Measurements from ENCODE around the gene NCKAP5. TPM values are rescaled to one million over a fixed set of nuclear protein-coding genes. Genes with fewer than 3 reads are reported as not detected.

NCKAP5 gene
- total RNA-seq, 1 donor from 2014 or later = 27.9 TPM

- peaks cover 11% of the 10 kb centered on the region for H3K36me3 Mint-ChIP-seq (ENCODE audit: low read depth)
- H3K4me1 Mint-ChIP-seq = no peaks in the 10 kb centered on the region
- H3K9me3 Mint-ChIP-seq = no peaks in the 10 kb centered on the region
- TF ChIP-seq CTCF (conservative IDR thresholded peaks at IDR 0.05) = no peak
- peak overlapping the region; percentile 2 for H3K27ac Mint-ChIP-seq (ENCODE audit: unreplicated experiment)
- H3K27me3 Mint-ChIP-seq (ENCODE audit: low read depth) = no peaks in the 10 kb centered on the region
- no peak for DNase-seq (ENCODE audit: low read depth, low spot score)
- no peak overlapping the region for H3K4me3 Mint-ChIP-seq
Observed at GRCh38 chr2:132725748-132726147, 842.5 kb downstream of the NCKAP5 start.

GRCh38 chr2:132725148-132725547, 843.1 kb downstream of the NCKAP5 start:
- Mint-ChIP-seq H3K4me3 (no peak overlapping the region), H3K9me3 (no peaks in the 10 kb centered on the region), H3K27me3 (ENCODE audit: low read depth) (no peaks in the 10 kb centered on the region), H3K27ac (ENCODE audit: unreplicated experiment) (peak overlapping the region; percentile 2), H3K36me3 (ENCODE audit: low read depth) (peaks cover 11% of the 10 kb centered on the region), H3K4me1 (no peaks in the 10 kb centered on the region)
- TF ChIP-seq CTCF (conservative IDR thresholded peaks at IDR 0.05) = no peak
- no peak for DNase-seq (ENCODE audit: low read depth, low spot score)

DNA sequence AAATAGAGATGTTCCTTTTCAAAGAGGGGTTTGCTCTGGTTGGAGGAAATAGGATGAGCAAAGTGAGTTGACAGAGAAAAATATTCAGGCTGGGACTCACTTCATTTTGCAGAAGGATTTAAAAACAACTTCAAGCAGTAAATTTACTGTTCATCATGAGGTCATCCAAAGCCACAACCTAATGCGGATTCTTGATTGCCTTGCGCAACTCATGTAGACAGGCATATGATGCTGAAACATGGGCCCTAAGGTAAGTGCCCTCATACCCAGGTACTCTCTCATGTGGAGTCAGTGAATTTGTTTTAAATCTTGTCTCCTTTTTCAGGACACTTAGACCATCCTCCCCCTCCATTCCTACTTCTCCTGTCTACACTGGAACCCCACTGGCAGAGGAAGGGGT, 846.3 kb downstream of the NCKAP5 start:
- no peaks in the 10 kb centered on the region for H3K9me3 Mint-ChIP-seq
- no peak for TF ChIP-seq CTCF (conservative IDR thresholded peaks at IDR 0.05)
- H3K36me3 Mint-ChIP-seq (ENCODE audit: low read depth) = peaks cover 12% of the 10 kb centered on the region
- no peaks in the 10 kb centered on the region for H3K27me3 Mint-ChIP-seq (ENCODE audit: low read depth)
- H3K4me3 Mint-ChIP-seq = no peak overlapping the region
- no peaks in the 10 kb centered on the region for H3K4me1 Mint-ChIP-seq
- no peak overlapping the region for H3K27ac Mint-ChIP-seq (ENCODE audit: unreplicated experiment)
- no peak for DNase-seq (ENCODE audit: low read depth, low spot score)

DNA sequence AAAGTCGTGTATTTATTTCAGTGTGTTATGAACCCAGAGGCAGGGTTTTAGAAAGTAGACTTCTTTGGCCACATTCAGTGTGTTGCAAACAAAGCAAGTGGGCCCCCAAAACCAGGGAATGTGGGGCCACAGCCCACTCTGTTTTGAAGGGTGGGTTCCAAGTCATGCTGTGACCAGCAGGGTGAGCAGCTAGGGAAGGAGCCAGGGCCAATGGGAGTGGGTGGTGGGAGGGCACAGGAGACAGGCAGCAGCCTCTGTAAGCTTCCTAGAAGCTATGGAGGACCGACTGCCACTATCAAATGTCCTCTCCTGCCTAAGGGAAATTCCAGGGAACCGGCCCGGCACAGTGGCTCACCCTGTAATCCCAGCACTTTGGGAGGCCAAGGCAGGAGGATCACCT, 847.9 kb downstream of the NCKAP5 start:
- H3K4me1 Mint-ChIP-seq = no peaks in the 10 kb centered on the region
- TF ChIP-seq CTCF (conservative IDR thresholded peaks at IDR 0.05) = no peak
- no peak overlapping the region for H3K4me3 Mint-ChIP-seq
- H3K36me3 Mint-ChIP-seq (ENCODE audit: low read depth) = peaks cover 12% of the 10 kb centered on the region
- DNase-seq (ENCODE audit: low read depth, low spot score) = no peak
- H3K27ac Mint-ChIP-seq (ENCODE audit: unreplicated experiment) = no peak overlapping the region
- no peaks in the 10 kb centered on the region for H3K27me3 Mint-ChIP-seq (ENCODE audit: low read depth)
- H3K9me3 Mint-ChIP-seq = no peaks in the 10 kb centered on the region

- Mint-ChIP-seq H3K4me3 (no peak overlapping the region), H3K36me3 (ENCODE audit: low read depth) (peaks cover 12% of the 10 kb centered on the region), H3K27me3 (ENCODE audit: low read depth) (no peaks in the 10 kb centered on the region), H3K4me1 (no peaks in the 10 kb centered on the region), H3K9me3 (no peaks in the 10 kb centered on the region), H3K27ac (ENCODE audit: unreplicated experiment) (no peak overlapping the region)
- DNase-seq (ENCODE audit: low read depth, low spot score) = no peak
- TF ChIP-seq CTCF (conservative IDR thresholded peaks at IDR 0.05) = no peak
Observed at GRCh38 chr2:132719480-132719879, 848.8 kb downstream of the NCKAP5 start.

DNA sequence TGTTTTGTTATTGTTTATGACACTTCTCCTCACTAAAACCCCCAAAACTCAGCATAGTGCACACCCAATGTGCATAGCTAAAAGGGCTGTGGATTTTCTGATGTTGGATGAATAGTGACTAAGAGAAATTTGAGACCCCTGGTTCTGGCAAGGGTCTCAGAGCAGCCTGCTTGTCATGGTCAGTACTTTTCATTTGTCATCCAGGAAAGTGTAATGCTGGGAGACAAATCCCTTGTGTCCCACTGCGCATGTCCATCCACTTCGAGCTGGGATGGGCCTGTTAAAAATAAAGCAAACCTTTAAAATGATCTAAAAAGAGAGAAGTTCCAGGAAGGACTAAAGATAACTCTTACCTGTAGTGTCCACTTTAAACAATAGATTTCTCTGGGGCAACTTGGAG, 851.3 kb downstream of the NCKAP5 start:
- Mint-ChIP-seq H3K9me3 (no peaks in the 10 kb centered on the region), H3K4me3 (no peak overlapping the region), H3K36me3 (ENCODE audit: low read depth) (peaks cover 3% of the 10 kb centered on the region), H3K27me3 (ENCODE audit: low read depth) (no peaks in the 10 kb centered on the region), H3K4me1 (peaks cover 2% of the 10 kb centered on the region), H3K27ac (ENCODE audit: unreplicated experiment) (no peak overlapping the region)
- DNase-seq (ENCODE audit: low read depth, low spot score) = no peak
- TF ChIP-seq CTCF (conservative IDR thresholded peaks at IDR 0.05) = no peak

All from neural crest cell (in vitro differentiated cells).